ENCODE results near the gene CCNG1.

CCNG1 gene

DNA sequence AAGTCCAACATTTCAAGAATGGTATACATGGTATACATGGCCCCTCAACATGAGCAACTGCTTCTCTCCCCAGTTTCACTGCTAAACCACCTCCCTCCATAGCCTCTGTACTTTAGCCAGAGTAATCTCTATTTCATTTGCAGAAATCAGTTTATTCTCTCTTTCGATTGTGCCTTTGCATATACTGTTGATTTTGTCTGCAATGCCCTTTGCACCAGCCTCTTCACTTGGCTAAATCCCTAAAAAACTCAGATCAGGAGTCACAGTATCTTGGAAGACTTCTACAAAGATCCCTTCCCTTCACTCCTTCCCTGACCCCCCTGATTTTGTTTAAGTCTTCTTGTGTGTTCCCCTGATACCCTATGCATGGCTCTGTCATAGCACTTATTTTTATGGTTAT is 4.9 kb upstream of the CCNG1 start:
- H3K4me3 ChIP-seq (ENCODE audit: low read length): no peak overlapping the region
- TF ChIP-seq, protein P1, sequence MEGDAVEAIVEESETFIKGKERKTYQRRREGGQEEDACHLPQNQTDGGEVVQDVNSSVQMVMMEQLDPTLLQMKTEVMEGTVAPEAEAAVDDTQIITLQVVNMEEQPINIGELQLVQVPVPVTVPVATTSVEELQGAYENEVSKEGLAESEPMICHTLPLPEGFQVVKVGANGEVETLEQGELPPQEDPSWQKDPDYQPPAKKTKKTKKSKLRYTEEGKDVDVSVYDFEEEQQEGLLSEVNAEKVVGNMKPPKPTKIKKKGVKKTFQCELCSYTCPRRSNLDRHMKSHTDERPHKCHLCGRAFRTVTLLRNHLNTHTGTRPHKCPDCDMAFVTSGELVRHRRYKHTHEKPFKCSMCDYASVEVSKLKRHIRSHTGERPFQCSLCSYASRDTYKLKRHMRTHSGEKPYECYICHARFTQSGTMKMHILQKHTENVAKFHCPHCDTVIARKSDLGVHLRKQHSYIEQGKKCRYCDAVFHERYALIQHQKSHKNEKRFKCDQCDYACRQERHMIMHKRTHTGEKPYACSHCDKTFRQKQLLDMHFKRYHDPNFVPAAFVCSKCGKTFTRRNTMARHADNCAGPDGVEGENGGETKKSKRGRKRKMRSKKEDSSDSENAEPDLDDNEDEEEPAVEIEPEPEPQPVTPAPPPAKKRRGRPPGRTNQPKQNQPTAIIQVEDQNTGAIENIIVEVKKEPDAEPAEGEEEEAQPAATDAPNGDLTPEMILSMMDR (IDR thresholded peaks at IDR 0.05; ENCODE audit: insufficient read depth, low read depth, low read length, missing control alignments): no peak
- DNase-seq (ENCODE audit: low read depth): no peak

GRCh38 chr5:163433271-163433670 is 4.1 kb upstream of the CCNG1 start:
- DNase-seq (ENCODE audit: low read depth): no peak
- TF ChIP-seq, protein P1 (IDR thresholded peaks at IDR 0.05; ENCODE audit: insufficient read depth, low read depth, low read length, missing control alignments): no peak
- H3K4me3 ChIP-seq (ENCODE audit: low read length): no peak overlapping the region

DNA sequence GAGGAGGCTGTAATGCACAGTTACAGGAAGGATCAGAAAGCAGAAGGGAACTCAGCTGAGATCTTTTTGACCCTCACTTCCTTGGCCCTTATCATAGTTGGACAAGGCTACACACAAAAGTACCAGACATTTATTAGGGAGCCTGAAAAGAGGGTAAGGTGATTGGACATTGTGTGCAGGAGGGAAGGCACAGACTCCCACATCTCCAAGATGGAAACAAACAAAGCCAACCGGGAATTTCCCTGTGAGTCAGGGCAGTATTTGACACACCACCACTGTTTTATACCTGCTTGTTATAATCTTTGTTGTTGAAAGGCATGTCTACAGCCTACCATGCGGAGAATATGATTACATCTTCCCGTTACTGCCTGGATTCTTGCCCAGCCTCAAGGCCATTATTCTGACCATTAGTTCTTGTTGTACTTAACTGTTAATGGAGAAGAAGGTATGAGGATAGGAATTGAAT is 3.0 kb upstream of the CCNG1 start:
- H3K4me3 ChIP-seq (ENCODE audit: low read length): no peak overlapping the region
- peak; percentile 85 for DNase-seq (ENCODE audit: low read depth)
- TF ChIP-seq, protein P1 (IDR thresholded peaks at IDR 0.05; ENCODE audit: insufficient read depth, low read depth, low read length, missing control alignments): no peak

DNA sequence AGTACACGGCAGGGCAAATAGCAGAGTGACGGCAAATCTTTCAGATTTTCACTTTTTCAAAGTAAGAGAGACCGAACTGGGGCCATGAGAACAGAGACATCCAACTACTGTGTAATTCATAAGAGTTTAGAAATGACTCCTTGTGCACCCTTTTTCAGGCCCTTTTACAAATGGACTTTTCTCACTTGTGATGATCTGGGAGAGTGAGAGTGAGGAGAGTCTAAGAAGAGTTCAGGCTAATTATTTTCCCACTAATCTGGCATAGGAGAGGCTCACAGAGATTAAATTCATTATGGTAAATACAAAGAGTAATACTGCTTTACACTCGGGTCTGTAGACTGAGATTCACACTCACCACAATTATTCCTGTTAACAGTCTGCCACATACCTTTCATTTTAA is 880 bp upstream of the CCNG1 start:
- TF ChIP-seq, protein P1 (IDR thresholded peaks at IDR 0.05; ENCODE audit: insufficient read depth, low read depth, low read length, missing control alignments): no peak
- no peak for DNase-seq (ENCODE audit: low read depth)

DNA sequence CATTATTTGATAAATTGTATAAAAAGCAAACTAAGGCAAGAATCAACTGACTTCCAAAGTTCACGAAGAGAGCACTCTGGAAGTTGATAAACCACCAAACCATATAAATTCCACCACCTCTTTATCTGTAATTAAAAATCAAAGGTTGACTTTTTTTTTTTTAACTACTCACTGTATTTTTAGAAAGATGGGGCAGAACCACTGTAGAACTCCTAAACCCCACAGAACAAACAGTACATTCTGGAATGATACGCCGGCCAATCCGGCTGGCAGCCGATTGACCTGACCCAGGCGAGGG is 435 bp upstream of the CCNG1 start:
- DNase-seq (ENCODE audit: low read depth): no peak
- TF ChIP-seq, protein P1 (IDR thresholded peaks at IDR 0.05; ENCODE audit: insufficient read depth, low read depth, low read length, missing control alignments): no peak
- H3K4me3 ChIP-seq (ENCODE audit: low read length): peak overlapping the region; percentile 97

More for the DNA sequence above, 880 bp upstream of the CCNG1 start:
- peak overlapping the region; percentile 97 for H3K4me3 ChIP-seq (ENCODE audit: low read length)

DNA sequence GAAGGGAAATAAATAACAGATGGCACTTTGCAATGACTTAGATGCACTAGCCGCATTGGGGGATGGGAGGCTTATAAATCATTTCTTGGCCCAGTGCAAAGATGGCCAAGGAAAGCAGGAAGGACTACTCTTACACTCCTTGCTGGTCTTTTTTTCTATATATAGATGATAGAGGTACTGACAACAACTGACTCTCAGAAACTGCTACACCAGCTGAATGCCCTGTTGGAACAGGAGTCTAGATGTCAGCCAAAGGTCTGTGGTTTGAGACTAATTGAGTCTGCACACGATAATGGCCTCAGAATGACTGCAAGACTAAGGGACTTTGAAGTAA is 1.7 kb downstream of the CCNG1 start:
- no peak for DNase-seq (ENCODE audit: low read depth)
- TF ChIP-seq, protein P1 (IDR thresholded peaks at IDR 0.05; ENCODE audit: insufficient read depth, low read depth, low read length, missing control alignments): no peak
- peak overlapping the region; percentile 97 for H3K4me3 ChIP-seq (ENCODE audit: low read length)

GRCh38 chr5:163440954-163441353 is 3.6 kb downstream of the CCNG1 start:
- H3K4me3 ChIP-seq (ENCODE audit: low read length): no peak overlapping the region
- TF ChIP-seq, protein P1 (IDR thresholded peaks at IDR 0.05; ENCODE audit: insufficient read depth, low read depth, low read length, missing control alignments): no peak
- DNase-seq (ENCODE audit: low read depth): no peak

Data from epithelial cell of esophagus (primary cell).